GM18499 (cell line): ENCODE results near the gene CSH2.
"Not testable (repeated sequence)": the region's sequence is repeated elsewhere in the genome, so short reads cannot be mapped to it uniquely, and the experiment has no call there.

Source experiments
- ATAC-seq: cut with Tn5 transposase; IDR thresholded peaks from one replicate; pipeline ENCODE4 v1.9.1; 2021; ENCODE audit warnings: moderate number of reproducible peaks; ENCODE audit not compliant: insufficient read depth, unreplicated experiment

CSH2 gene

GRCh38 chr17:63898899-63899798 is 25.7 kb upstream of the CSH2 start:
- ATAC-seq: not testable (repeated sequence)

DNA sequence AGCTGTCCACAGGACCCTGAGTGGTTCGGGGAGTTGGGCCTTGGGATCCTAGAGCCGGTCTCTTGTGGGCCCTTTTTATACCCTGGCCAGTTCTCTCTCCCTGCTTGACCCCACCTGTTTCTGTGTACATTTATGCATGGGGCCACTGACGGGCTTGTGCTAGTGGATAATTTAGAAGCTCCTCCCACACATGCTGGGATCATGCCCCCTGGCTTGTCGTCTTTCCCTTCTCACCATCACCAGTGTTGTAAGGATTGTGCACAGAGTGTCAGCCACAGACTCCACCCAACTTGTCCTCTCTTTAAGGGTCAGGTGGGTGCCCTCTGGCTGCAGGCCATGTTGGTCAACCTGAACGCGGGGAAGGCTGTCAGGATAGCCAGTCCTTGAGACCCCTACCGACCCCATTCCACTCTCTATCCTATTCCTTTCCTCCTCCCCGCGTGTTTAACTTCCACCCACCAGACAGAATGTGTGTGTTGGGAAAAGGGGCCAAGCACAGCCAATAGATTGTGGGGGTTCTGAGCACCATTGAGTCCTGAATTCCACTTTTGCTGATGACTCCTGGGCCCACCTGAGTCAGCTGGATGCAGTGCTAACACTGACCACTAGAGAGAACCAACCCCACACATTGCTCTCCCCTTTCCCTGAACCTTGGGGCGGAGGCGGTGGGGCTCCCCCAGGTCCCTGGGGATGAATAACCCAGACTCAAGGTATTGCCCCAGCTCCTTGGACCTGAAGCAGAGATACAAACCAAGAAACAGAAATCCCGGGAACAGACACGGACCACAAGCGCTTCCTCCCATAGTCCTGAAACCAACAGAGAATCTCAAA is 23.3 kb upstream of the CSH2 start, which contains the start of gene CSH1:
TSS of gene CSH1 (minus strand) at position 51 of the 831 bp plus-strand sequence. CDS start 63 bp downstream, outside the sequence.
- ATAC-seq: not testable (repeated sequence)

GRCh38 chr17:63894821-63895220 is 21.3 kb upstream of the CSH2 start:
- not testable (repeated sequence) for ATAC-seq

DNA sequence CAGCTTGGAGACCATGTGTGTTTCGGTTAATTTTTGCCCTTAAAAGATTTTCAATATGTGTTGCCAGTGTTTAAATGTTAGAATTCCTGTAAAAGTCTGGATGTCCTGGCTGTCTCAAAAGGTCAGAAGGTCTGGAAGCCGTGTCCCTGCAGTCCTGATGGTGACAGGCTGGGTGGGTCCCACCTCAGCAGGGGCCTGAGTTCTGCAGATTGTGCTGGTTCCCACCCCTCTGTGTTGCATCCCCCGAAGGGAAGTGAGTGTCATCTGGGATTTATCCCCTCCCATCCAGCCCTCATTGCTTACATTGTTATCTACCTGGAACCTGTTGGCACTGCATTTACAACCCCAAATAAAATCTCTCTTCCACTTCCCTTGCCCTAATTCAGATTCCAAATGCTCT is 20.5 kb upstream of the CSH2 start:
- ATAC-seq: not testable (repeated sequence)

DNA sequence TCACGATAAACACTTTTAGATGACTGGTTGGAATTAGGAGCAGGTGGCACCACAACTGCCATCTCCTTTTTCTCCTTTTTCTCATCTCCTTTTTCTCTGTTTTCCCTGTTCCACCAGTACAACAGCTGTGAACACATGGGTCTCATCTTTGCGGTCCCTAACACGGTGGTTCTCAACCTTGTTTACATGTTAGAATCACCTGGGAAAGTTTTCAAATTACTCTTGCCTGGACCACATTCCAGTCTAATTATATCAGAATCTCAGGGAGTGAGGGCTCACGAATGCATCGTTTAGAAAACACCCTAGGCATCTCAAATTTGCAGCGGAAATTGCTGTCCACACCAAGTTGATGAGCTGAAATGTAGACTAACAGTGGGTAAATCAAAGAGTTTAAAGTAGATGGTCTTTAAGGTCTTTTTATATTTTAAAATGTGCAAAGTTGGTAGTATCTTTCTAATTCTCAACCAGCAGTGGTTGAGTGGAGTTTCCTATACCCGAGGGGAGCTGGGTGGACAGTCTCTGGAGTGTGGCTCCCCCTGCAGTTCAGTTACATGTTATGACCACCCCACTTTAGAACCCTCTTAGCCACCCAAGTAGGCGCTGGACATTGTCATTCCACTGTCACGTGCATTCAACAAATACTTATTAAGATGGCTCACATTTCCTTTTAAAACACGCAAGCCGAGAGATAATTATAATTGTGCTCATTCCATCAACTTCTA is 19.0 kb upstream of the CSH2 start:
- ATAC-seq: not testable (repeated sequence)

DNA sequence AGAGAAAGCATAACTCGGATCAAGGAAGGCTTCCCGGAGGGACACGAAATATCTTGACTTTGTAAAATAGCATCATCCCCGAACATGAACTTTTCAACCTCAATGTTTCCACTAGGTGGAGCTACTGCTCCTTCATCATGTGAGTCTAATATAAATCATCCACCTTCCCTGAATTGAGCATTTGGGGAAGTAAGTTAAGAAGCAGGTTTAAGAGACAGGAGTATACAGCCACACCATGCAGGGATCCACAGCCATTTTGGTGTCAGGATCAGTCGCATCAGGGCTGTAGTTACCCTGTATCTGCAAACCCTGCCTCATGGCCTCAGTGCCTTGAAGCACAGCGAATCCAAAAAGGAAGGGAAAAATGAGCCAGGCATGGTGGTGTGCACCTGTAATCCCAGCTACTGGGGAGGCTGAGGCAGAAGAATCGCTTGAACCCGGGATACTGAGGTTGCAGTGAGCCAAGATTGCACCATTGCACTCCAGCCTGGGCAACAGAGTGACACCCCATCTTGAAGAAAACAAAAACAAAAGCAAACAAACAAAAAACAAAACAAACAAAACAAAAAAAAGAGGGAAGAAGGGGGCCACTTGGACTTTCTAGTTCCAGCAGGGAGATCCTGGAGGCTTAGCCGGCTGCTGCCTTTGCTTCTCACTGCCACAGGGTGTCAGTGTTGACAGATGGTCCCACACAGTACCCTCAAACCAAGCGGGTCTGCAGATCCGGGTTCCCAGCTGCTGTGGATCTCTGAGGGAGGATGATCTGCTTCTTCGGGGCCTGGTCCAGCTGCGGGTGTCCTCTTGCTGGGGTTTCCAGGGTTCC is 15.8 kb upstream of the CSH2 start:
- ATAC-seq: not testable (repeated sequence)

DNA sequence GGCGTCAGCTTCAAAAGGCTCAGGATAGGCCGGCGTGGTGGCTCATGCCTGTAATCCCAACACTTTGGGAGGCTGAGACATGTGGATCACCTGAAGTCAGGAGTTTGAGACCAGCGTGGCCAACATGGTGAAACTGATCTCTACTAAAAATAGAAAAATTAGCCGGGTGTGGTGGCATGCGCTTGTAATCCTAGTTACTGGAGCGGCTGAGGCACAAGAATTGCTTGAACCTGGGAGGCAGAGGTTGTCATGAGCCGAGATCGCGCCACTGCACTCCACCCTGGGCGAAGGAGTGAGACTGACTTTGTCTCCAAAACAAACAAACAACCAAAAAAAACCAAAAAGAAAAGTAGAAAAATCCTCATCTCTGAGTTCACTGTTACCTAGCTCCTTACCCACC is 11.6 kb upstream of the CSH2 start:
- not testable (repeated sequence) for ATAC-seq

DNA sequence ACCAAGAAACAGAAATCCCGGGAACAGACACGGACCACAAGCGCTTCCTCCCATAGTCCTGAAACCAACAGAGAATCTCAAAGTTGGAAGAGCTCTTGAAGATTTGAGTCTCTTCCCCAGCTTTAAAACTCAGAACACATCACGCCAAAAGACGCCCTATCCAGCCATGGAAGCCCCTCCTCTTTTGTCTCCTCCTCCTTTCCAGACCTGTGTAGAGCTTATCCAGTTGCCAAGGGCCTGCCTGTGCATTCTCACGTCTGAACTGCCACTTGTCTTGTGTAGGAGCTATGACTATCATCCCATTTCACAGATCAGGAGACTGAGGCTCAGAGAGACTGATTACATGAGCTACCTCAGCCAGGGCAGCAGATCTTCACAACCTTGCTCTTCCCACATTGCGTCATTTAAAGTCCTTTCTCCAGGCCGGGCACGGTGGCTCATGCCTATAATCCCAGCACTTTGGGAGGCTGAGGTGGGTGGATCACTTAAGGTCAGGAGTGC is 9.2 kb upstream of the CSH2 start:
- not testable (repeated sequence) for ATAC-seq

DNA sequence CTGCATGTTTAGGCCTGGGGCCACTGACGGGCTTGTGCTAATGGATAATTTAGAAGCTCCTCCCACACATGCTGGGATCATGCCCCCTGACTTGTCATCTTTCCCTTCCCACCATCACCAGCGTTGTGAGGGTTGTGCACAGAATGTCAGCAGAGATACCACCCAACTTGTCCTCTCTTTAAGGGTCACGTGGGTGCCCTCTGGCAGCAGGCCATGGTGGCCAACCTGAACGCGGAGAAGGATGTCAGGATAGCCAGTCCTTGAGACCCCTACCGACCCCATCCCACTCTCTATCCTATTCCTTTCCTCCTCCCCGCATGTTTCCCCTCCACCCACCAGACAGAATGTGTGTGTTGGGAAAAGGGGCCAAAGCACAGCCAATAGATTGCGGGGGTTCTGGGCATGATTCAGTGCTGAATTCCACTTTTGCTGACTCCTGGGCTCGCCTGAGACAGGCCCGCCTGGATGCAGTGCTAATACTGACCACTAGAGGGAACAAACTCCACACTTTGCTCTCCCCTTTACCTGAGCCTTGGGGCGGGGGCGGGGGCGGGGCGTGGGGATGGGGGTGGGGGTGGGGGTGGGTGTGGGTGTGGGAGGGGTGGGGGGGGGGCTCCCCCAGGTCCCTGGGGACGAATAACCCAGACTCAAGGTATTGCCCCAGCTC is 8.6 kb upstream of the CSH2 start, which contains the start of gene GH2:
TSS of gene GH2 (minus strand) at position 10 of the 667 bp plus-strand sequence. CDS start 143 bp downstream, outside the sequence.
- no peak for ATAC-seq

DNA sequence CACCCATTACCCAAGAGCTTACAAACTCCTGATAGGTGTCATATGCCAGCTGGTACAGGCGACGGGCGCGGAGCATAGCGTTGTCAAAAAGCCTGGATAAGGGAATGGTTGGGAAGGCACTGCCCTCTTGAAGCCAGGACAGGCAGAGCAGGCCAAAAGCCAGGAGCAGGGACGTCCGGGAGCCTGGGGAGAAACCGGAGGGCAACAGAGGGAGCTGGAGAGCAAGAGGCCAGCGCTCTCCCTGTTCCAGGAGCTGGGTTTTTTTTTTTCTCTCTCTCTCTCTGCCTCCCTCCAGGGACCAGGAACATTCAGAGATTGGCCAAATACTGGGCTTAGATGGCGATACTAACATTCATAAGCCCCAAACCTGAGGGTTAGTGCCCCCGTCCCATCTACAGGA is 7.9 kb upstream of the CSH2 start:
- not testable (repeated sequence) for ATAC-seq

- ATAC-seq: no peak
Observed at GRCh38 chr17:63880706-63881105, 7.2 kb upstream of the CSH2 start.

- ATAC-seq: not testable (repeated sequence)
Observed at GRCh38 chr17:63878413-63878812, 4.9 kb upstream of the CSH2 start.

DNA sequence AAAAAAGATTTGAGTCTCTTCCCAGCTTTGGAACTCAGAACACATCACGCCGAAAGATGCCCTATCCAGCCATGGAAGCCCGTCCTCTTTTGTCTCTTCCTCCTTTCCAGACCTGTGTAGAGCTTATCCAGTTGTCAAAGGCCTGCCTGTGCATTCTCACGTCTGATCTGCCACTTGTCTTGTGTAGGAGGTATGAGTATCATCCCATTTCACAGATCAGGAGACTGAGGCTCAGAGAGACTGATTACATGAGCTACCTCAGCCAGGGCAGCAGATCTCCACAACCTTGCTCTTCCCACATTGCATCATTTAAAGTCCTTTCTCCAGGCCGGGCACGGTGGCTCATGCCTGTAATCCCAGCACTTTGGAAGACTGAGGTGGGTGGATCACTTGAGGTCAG is 1.2 kb upstream of the CSH2 start:
- not testable (repeated sequence) for ATAC-seq

- ATAC-seq: not testable (repeated sequence)
Observed at GRCh38 chr17:63874061-63874626, 667 bp upstream of the CSH2 start.

GRCh38 chr17:63871646-63872365 is 1.7 kb downstream of the CSH2 start:
- not testable (repeated sequence) for ATAC-seq

DNA sequence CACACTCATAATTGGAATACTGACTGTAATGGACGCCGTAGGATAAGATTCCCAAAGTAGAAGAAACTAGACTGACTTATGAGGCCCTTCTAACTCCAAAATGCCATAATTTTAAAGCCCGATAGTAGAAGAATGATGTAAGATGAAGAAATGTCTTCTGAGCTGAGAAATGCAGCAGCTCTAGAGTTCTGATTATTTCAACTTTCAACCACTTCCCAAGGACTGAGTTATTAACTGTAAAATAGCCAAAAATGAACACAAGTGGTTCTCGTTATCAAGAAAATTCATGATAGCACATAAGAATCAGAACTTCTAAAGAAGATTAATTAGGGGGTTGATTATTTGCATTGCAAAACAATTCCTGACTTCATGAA is 3.2 kb downstream of the CSH2 start:
- not testable (repeated sequence) for ATAC-seq

DNA sequence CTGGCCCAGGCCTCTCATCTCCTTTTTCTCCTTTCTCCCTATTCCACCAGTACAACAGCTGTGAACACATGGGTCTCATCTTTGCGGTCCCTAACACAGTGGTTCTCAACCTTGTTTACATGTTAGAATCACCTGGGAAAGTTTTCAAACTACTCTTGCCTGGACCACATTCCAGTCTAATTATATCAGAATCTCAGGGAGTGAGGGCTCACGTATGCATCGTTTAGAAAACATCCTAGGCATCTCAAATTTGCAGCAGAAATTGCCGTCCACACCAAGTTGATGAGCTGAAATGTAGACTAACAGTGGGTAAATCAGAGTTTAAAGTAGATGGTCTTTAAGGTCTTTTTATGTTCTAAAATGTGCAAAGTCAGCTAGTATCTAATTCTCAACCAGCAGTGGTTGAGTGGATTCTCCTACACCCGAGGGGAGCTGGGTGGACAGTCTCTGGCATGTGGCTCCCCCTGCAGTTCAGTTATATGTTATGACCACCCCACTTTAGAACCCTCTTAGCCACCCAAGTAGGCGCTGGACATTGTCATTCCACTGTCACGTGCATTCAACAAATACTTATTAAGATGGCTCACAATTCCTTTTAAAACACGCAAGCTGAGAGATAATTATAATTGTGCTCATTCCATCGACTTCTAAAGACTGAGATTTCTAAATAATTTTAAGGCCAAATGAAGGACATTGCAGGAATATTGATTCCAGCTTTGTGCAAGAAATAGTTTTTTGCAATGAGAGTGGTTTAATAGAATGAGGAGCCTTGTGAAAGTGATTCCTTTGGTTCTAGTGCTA is 3.8 kb downstream of the CSH2 start:
- not testable (repeated sequence) for ATAC-seq
